Activated B cell treated with CpG ODN at 0.5 μM for 24 hours (primary cell): ENCODE measurements around the gene TEX48. TPM values are rescaled to one million over a fixed set of nuclear protein-coding genes. Genes with fewer than 3 reads are reported as not detected.

ENCODE experiments used
- ATAC-seq: fragments of 200-7000 bp; cut with Tn5 transposase; one replicate; pipeline ENCODE4 v1.10.0; 2021; ENCODE audit warnings: low read depth, mild to moderate bottlenecking, moderate library complexity
- CTCF ChIA-PET: fragments of 350-600 bp; sonication (Branson Sonifier 250); formaldehyde crosslinking; loops from one replicate; lab custom pipeline; 2021; ENCODE audit warnings: antibody characterized with exemption; lab: Charles Lee
- POLR2A ChIA-PET: fragments of 350-600 bp; sonication (Branson Sonifier 250); formaldehyde crosslinking; loops from one replicate; lab custom pipeline; 2021; ENCODE audit warnings: antibody characterized with exemption; lab: Charles Lee
- DNase-seq: peaks from one replicate; pipeline ENCODE4 v3.0.0; 2022
- H3K27ac Mint-ChIP-seq: one replicate; pipeline ENCODE4 v1.8.0; 2020; ENCODE audit warnings: mixed read lengths
- H3K27me3 Mint-ChIP-seq: one replicate; pipeline ENCODE4 v1.8.0; 2021; ENCODE audit warnings: mixed read lengths
- H3K36me3 Mint-ChIP-seq: one replicate; pipeline ENCODE4 v1.8.0; 2021; ENCODE audit warnings: low read depth, mixed read lengths
- H3K4me1 Mint-ChIP-seq: one replicate; pipeline ENCODE4 v1.8.0; 2021; ENCODE audit warnings: mixed read lengths
- H3K4me3 Mint-ChIP-seq: one replicate; pipeline ENCODE4 v1.8.0; 2020; ENCODE audit warnings: mild to moderate bottlenecking, mixed read lengths
- H3K9me3 Mint-ChIP-seq: one replicate; pipeline ENCODE4 v1.8.0; 2020; ENCODE audit warnings: mixed read lengths
- intact Hi-C: fragments of 100-400 bp; cut with micrococcal nuclease; formaldehyde crosslinking; loops from one replicate; pipeline ENCODE4 v1.15.1; 2024
- total RNA-seq: library from RNA; stranded (reverse); gene quantifications from 2 replicates; pipeline ENCODE4 v1.2.3, GENCODE V29; 2022
- TF ChIP-seq, protein P1 (sequence below): fragments of 200-600 bp; IDR thresholded peaks from one replicate; pipeline ENCODE4 v1.8.0; 2022; ENCODE audit warnings: antibody characterized with exemption, mild to moderate bottlenecking

The TEX48 gene
- total RNA-seq, 1 donor from 2014 or later = not detected

DNA sequence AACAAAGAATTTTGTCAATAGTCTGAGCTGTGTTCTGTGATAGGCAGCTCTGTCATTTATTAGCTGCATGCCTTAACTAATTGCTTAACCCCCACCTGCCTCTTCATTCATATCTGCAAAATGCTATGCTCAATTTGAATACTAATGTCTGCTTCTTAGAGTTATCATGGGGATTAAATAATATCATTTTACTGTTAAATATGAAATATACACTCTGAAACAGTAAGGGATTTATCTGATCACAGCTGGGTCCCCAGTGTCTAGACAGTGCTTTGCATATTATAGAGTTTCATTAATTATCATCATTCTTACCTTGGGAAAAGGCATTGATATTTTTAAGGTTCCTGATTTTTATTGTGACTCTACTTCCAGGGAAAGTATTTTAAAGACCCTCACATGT lies 12.0 kb downstream of the TEX48 start:
- DNase-seq = no peak
- Mint-ChIP-seq H3K4me1 (no peaks in the 10 kb centered on the region), H3K27ac (no peak overlapping the region), H3K27me3 (peaks cover 9% of the 10 kb centered on the region), H3K9me3 (peaks cover 3% of the 10 kb centered on the region), H3K36me3 (no peaks in the 10 kb centered on the region), H3K4me3 (no peak overlapping the region)
- ChIA-PET POLR2A (no interaction called here), CTCF (interaction anchor here (0.7 to 1.5 kb wide), 3 partner anchors 10 to 344 kb away, joined by 3 read pairs; no protein-coding TSS in a partner anchor)
- no peak for ATAC-seq
- TF ChIP-seq, protein P1, sequence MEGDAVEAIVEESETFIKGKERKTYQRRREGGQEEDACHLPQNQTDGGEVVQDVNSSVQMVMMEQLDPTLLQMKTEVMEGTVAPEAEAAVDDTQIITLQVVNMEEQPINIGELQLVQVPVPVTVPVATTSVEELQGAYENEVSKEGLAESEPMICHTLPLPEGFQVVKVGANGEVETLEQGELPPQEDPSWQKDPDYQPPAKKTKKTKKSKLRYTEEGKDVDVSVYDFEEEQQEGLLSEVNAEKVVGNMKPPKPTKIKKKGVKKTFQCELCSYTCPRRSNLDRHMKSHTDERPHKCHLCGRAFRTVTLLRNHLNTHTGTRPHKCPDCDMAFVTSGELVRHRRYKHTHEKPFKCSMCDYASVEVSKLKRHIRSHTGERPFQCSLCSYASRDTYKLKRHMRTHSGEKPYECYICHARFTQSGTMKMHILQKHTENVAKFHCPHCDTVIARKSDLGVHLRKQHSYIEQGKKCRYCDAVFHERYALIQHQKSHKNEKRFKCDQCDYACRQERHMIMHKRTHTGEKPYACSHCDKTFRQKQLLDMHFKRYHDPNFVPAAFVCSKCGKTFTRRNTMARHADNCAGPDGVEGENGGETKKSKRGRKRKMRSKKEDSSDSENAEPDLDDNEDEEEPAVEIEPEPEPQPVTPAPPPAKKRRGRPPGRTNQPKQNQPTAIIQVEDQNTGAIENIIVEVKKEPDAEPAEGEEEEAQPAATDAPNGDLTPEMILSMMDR = no peak
- intact Hi-C loops = no loop called here

DNA sequence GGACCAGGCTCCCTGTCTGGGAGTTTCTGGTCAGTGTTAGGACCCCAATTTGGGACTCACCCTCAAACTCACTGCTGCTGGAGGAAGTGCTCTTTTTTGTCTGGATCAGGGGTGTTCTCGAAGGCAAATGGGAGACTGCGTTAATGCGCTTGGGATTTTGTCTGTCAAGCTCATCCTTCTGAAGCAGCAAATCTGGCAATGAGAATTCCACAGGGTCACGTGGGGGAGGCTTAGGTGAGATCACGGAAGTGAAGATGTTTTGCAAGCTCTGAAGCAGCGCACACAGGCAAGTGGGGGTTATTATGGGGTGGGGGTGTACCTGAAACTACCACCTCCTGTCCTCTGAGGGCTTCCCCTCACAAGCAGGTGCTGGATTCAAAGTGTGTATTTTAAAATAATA lies 13.8 kb downstream of the TEX48 start:
- Mint-ChIP-seq H3K27ac (no peak overlapping the region), H3K36me3 (no peaks in the 10 kb centered on the region), H3K4me3 (no peak overlapping the region), H3K27me3 (peaks cover 3% of the 10 kb centered on the region), H3K9me3 (peaks cover 3% of the 10 kb centered on the region), H3K4me1 (no peaks in the 10 kb centered on the region)
- DNase-seq = no peak
- ChIA-PET CTCF (no interaction called here), POLR2A (interaction anchor here (1.1 kb wide), 1 partner anchor 50 kb away, joined by 3 read pairs; no protein-coding TSS in a partner anchor)
- TF ChIP-seq, protein P1 = no peak
- intact Hi-C loops = no loop called here
- no peak for ATAC-seq

GRCh38 chr9:114666851-114667250 lies 15.1 kb downstream of the TEX48 start:
- Mint-ChIP-seq H3K27ac (no peak overlapping the region), H3K9me3 (peaks cover 3% of the 10 kb centered on the region), H3K27me3 (peaks cover 3% of the 10 kb centered on the region), H3K36me3 (no peaks in the 10 kb centered on the region), H3K4me3 (no peak overlapping the region), H3K4me1 (peaks cover 6% of the 10 kb centered on the region)
- ChIA-PET CTCF (interaction anchor here (1.4 kb wide), 1 partner anchor 348 kb away, joined by 5 read pairs; no protein-coding TSS in a partner anchor), POLR2A (interaction anchor here (0.6 kb wide), 1 partner anchor 70 kb away, joined by 3 read pairs; no protein-coding TSS in a partner anchor)
- TF ChIP-seq, protein P1 = no peak
- no peak for DNase-seq
- no peak for ATAC-seq
- intact Hi-C loops = no loop called here

DNA sequence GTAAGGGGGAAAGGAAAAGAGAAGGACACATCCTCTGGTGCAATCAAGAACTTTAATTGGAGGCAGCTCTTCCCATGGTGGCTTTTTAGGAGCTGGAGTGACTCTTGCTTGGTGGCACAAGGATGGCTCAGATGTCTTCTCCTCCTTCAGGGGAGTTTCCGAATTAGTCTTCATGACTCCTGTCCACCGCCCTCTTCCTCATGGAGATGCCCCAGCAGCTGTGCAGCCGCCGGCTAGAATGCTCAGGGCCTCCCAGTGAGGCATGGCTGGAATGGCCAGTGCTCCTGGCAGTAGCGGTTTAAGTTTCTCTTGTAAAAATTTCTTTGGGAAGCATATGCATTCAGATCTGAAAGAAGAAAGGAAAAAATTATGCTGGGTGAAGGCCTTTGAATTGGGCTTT lies 15.6 kb downstream of the TEX48 start:
- DNase-seq = no peak
- ATAC-seq = no peak
- Mint-ChIP-seq H3K4me1 (peaks cover 6% of the 10 kb centered on the region), H3K27ac (no peak overlapping the region), H3K9me3 (peaks cover 3% of the 10 kb centered on the region), H3K27me3 (peaks cover 3% of the 10 kb centered on the region), H3K4me3 (no peak overlapping the region), H3K36me3 (no peaks in the 10 kb centered on the region)
- intact Hi-C loops = no loop called here
- TF ChIP-seq, protein P1 = no peak
- CTCF ChIA-PET = interaction anchor here (1.4 kb wide), 1 partner anchor 348 kb away, joined by 5 read pairs; no protein-coding TSS in a partner anchor
- POLR2A ChIA-PET = no interaction called here

GRCh38 chr9:114664181-114664580 lies 17.8 kb downstream of the TEX48 start:
- POLR2A ChIA-PET = interaction anchor here (0.5 kb wide), 1 partner anchor 351 kb away, joined by 5 read pairs; no protein-coding TSS in a partner anchor
- CTCF ChIA-PET = interaction anchor here (0.9 to 1.3 kb wide), 2 partner anchors 11 to 351 kb away, joined by 3 to 4 read pairs; no protein-coding TSS in a partner anchor
- Mint-ChIP-seq H3K27ac (no peak overlapping the region), H3K4me1 (peaks cover 6% of the 10 kb centered on the region), H3K27me3 (no peaks in the 10 kb centered on the region), H3K9me3 (no peaks in the 10 kb centered on the region), H3K36me3 (peaks cover 2% of the 10 kb centered on the region), H3K4me3 (no peak overlapping the region)
- intact Hi-C loops = loop anchor here (5.0 kb wide), 1 partner anchor 858 kb away; no protein-coding TSS in a partner anchor
- TF ChIP-seq, protein P1 = no peak
- ATAC-seq (no peak), DNase-seq (no peak)
